PC-3 (cell line): ENCODE results near the gene UBTF. TPM values are rescaled to one million over a fixed set of nuclear protein-coding genes. Genes with fewer than 3 reads are reported as not detected.
A peak's percentile ranks its signal among the peaks of the same experiment; 100 is the strongest.

Source experiments
- ATAC-seq: fragments of 200-7000 bp; cut with Tn5 transposase; 2 replicates; pipeline ENCODE4 v1.9.1; 2020; ENCODE audit warnings: mild to moderate bottlenecking, moderate library complexity
- BruUV-seq: library from RNA; stranded (reverse); fragments of 400-500 nt; replicated peaks from 2 replicates; lab custom pipeline; 2021; lab: Mats Ljungman, UMichigan
- CTCF ChIA-PET: fragments of 300-600 bp; sonication (Branson Sonifier 250); formaldehyde crosslinking; loops from one replicate; lab custom pipeline; 2022; ENCODE audit warnings: antibody characterized with exemption; lab: Charles Lee
- POLR2A ChIA-PET: fragments of 300-600 bp; sonication (Branson Sonifier 250); formaldehyde crosslinking; loops from one replicate; lab custom pipeline; 2022; ENCODE audit warnings: antibody characterized with exemption; ENCODE audit not compliant: unreplicated experiment; lab: Charles Lee
- DNase-seq: peaks from one replicate; pipeline ENCODE4 v3.0.0-alpha.2; 2015
- H2AFZ ChIP-seq: fragments of 300-600 bp; sonication (generic); 2 replicates; pipeline ENCODE4 v1.6.0; 2016; ENCODE audit warnings: antibody characterized with exemption, low read length
- H3F3A ChIP-seq: fragments of 300-600 bp; sonication (generic); one replicate; pipeline ENCODE4 v1.6.0; 2017; ENCODE audit warnings: antibody characterized with exemption, low read length, control low read depth, mild to moderate bottlenecking; ENCODE audit not compliant: unreplicated experiment
- H3K27ac ChIP-seq: fragments of 300-600 bp; sonication (generic); 2 replicates; pipeline ENCODE4 v1.5.1; 2016; ENCODE audit warnings: mild to moderate bottlenecking, low read length
- H3K27me3 ChIP-seq: fragments of 300-600 bp; sonication (generic); 2 replicates; pipeline ENCODE4 v1.6.1; 2016; ENCODE audit warnings: low read length, mixed read lengths
- H3K36me3 ChIP-seq: fragments of 300-600 bp; sonication (generic); 2 replicates; pipeline ENCODE4 v1.6.1; 2016; ENCODE audit warnings: low read depth, mixed run types, low read length, mixed read lengths
- H3K4me1 ChIP-seq: fragments of 300-600 bp; sonication (generic); 2 replicates; pipeline ENCODE4 v1.5.1; 2016; ENCODE audit warnings: low read length; ENCODE audit not compliant: insufficient read depth
- H3K4me2 ChIP-seq: fragments of 300-600 bp; sonication (generic); 2 replicates; pipeline ENCODE4 v1.6.0; 2016; ENCODE audit warnings: low read length
- H3K4me3 ChIP-seq: fragments of 300-600 bp; sonication (generic); 2 replicates; pipeline ENCODE4 v1.5.1; 2016; ENCODE audit warnings: mild to moderate bottlenecking, low read length, mixed read lengths
- H3K79me2 ChIP-seq: fragments of 300-600 bp; sonication (generic); 2 replicates; pipeline ENCODE4 v1.6.1; 2017; ENCODE audit warnings: low read length, mixed read lengths
- H3K9ac ChIP-seq: fragments of 300-600 bp; sonication (generic); 2 replicates; pipeline ENCODE4 v1.6.0; 2016; ENCODE audit warnings: mild to moderate bottlenecking, low read length
- H3K9me2 ChIP-seq: fragments of 300-600 bp; sonication (generic); replicated peaks from 2 replicates; pipeline ENCODE4 v1.6.1; 2016; ENCODE audit warnings: mixed run types, low read length, mixed read lengths
- H3K9me3 ChIP-seq: fragments of 300-600 bp; sonication (generic); 2 replicates; pipeline ENCODE4 v1.6.1; 2016; ENCODE audit warnings: low read length, mixed read lengths
- H4K20me1 ChIP-seq: fragments of 300-600 bp; sonication (generic); 2 replicates; pipeline ENCODE4 v1.6.1; 2016; ENCODE audit warnings: low read length, mixed read lengths
- CTCF ChIP-seq: fragments of 300-600 bp; sonication (generic); conservative IDR thresholded peaks from 2 replicates; pipeline ENCODE4 v1.5.1; 2017; ENCODE audit warnings: antibody characterized with exemption, low read depth, mild to moderate bottlenecking, low read length
- EZH2 ChIP-seq: fragments of 300-600 bp; sonication (generic); IDR thresholded peaks from one replicate; pipeline ENCODE4 v1.6.1; 2017; ENCODE audit warnings: antibody characterized with exemption, mild to moderate bottlenecking, low read length; ENCODE audit not compliant: unreplicated experiment
- EZH2phosphoT487 ChIP-seq: fragments of 300-600 bp; sonication (generic); IDR thresholded peaks from 2 replicates; pipeline ENCODE4 v1.6.1; 2018; ENCODE audit warnings: mild to moderate bottlenecking, antibody characterized with exemption, low read length, borderline replicate concordance
- intact Hi-C: fragments of 100-400 bp; cut with micrococcal nuclease; formaldehyde crosslinking; loops from 2 replicates; pipeline ENCODE4 v1.9.0; 2023
- total RNA-seq: library from RNA; depleted of rRNA; stranded (reverse); fragments of >200 nt; gene quantifications from 2 replicates; pipeline ENCODE4 v1.2.3, GENCODE V29; 2014

UBTF gene
- total RNA-seq, 1 experiment from 2014 or later, result 139 TPM

- no peak for ATAC-seq
- H3K27me3 ChIP-seq, result no peaks in the 10 kb centered on the region
- H3K4me3 ChIP-seq, result peak overlapping the region; percentile 94; the same call in 1 of the 2 replicates
- H3K9me3 ChIP-seq, result no peaks in the 10 kb centered on the region
- no peaks in the 10 kb centered on the region; the same call in 1 of the 2 replicates for H3K36me3 ChIP-seq
- H3K4me1 ChIP-seq, result peaks cover 18% of the 10 kb centered on the region
- intact Hi-C loops, result loop anchor here (10.0 kb wide), 1 partner anchor 114 kb away; the partner anchor contains the start of gene G6PC3
- no TSS peak for BruUV-seq
- DNase-seq, result no peak
- H3K79me2 ChIP-seq, result peaks cover 48% of the 10 kb centered on the region
- H3K9me2 ChIP-seq, result no peaks in the 10 kb centered on the region
- POLR2A ChIA-PET, result interaction anchor here (0.5 kb wide), 1 partner anchor 29 kb away, joined by 15 read pairs; no protein-coding TSS in a partner anchor
- no peak overlapping the region for H2AFZ ChIP-seq
- no peaks in the 10 kb centered on the region for H3F3A ChIP-seq
- no peak for TF ChIP-seq CTCF
- no peak for TF ChIP-seq EZH2
- TF ChIP-seq EZH2phosphoT487, result no peak
- H3K27ac ChIP-seq, result no peak overlapping the region
- peak overlapping the region; percentile 95; the same call in 1 of the 2 replicates for H3K9ac ChIP-seq
- H3K4me2 ChIP-seq, result peak overlapping the region; percentile 84
- CTCF ChIA-PET, result interaction anchor here (0.5 kb wide), 1 partner anchor 19 kb away, joined by 6 read pairs; no protein-coding TSS in a partner anchor
- no peaks in the 10 kb centered on the region for H4K20me1 ChIP-seq
Measured at GRCh38 chr17:44188576-44189403, 30.7 kb downstream of the UBTF start.

- peak overlapping the region; percentile 94 for H3K4me3 ChIP-seq
- DNase-seq (no peak), ATAC-seq (peak; percentile 56)
- H3K9me2 ChIP-seq, result no peaks in the 10 kb centered on the region
- peaks cover 18% of the 10 kb centered on the region for H3K4me1 ChIP-seq
- BruUV-seq, result no TSS peak
- no peak for TF ChIP-seq EZH2
- POLR2A ChIA-PET, result interaction anchor here (0.5 to 0.6 kb wide), 2 partner anchors 298 to 569 kb away, joined by 3 to 13 read pairs; no protein-coding TSS in a partner anchor
- CTCF ChIA-PET, result interaction anchor here (0.6 to 0.7 kb wide), 3 partner anchors 44 to 287 kb away, joined by 3 to 4 read pairs (median 3); no protein-coding TSS in a partner anchor
- H3K27me3 ChIP-seq, result no peaks in the 10 kb centered on the region
- H3F3A ChIP-seq, result no peaks in the 10 kb centered on the region
- no peaks in the 10 kb centered on the region for H3K9me3 ChIP-seq
- H3K36me3 ChIP-seq, result peaks cover 7% of the 10 kb centered on the region; the same call in 1 of the 2 replicates
- H4K20me1 ChIP-seq, result no peaks in the 10 kb centered on the region
- peak overlapping the region; percentile 83 for H3K27ac ChIP-seq
- H3K79me2 ChIP-seq, result peaks cover 63% of the 10 kb centered on the region
- peak overlapping the region; percentile 95 for H3K9ac ChIP-seq
- peak overlapping the region; percentile 84 for H3K4me2 ChIP-seq
- peak overlapping the region; percentile 87 for H2AFZ ChIP-seq
- intact Hi-C loops, result loop anchor here (10.0 kb wide), 1 partner anchor 113 kb away; the partner anchor contains the start of gene G6PC3
Measured at GRCh38 chr17:44187131-44187899, 32.2 kb downstream of the UBTF start.
